Upper lobe of left lung (tissue), 4 donors: ENCODE results near the gene LRP2BP.
"Not testable (repeated sequence)": the region's sequence is repeated elsewhere in the genome, so short reads cannot be mapped to it uniquely, and the experiment has no call there.

Experiments used
- POLR2A ChIP-seq, 4 donors: fragments of 450-650 bp; IDR thresholded peaks; one replicate each; pipeline ENCODE4 v1.5.1; 2016 to 2017; ENCODE audit warnings: antibody characterized with exemption in 4 of 4, mild to moderate bottlenecking in 2 of 4
- POLR2AphosphoS5 ChIP-seq, 2 donors: sonication (generic); formaldehyde crosslinking; IDR thresholded peaks; one replicate each; pipeline ENCODE4 v1.5.1; 2017; ENCODE audit warnings: antibody characterized with exemption in 2 of 2

GRCh38 chr4:185329879-185330510 lies 65.7 kb downstream of the LRP2BP start:
- not testable (repeated sequence) for TF ChIP-seq POLR2AphosphoS5, POLR2A (IDR thresholded peaks at IDR 0.05)
